Loucy (cell line): Measurements from ENCODE around the gene PITX1.

Experiments
- H2AFZ ChIP-seq: fragments of 200-600 bp; sonication (generic); 2 replicates; pipeline ENCODE4 v1.6.0; 2016; ENCODE audit warnings: antibody characterized with exemption, mild to moderate bottlenecking, low read length, moderate library complexity
- H3F3A ChIP-seq: fragments of 200-600 bp; 2 replicates; pipeline ENCODE4 v1.6.0; 2016; ENCODE audit warnings: antibody characterized with exemption, low read depth, mild to moderate bottlenecking
- H3K27me3 ChIP-seq: fragments of 200-600 bp; sonication (generic); 2 replicates; pipeline ENCODE4 v1.6.1; 2014; ENCODE audit warnings: low read length, mild to moderate bottlenecking; ENCODE audit not compliant: insufficient read depth, poor library complexity, severe bottlenecking
- H3K36me3 ChIP-seq: fragments of 200-600 bp; sonication (generic); 2 replicates; pipeline ENCODE4 v1.6.1; 2016; ENCODE audit warnings: low read length; ENCODE audit not compliant: insufficient read depth
- H3K4me1 ChIP-seq: fragments of 200-600 bp; sonication (generic); 2 replicates; pipeline ENCODE4 v1.5.1; 2014; ENCODE audit warnings: low read length, mild to moderate bottlenecking; ENCODE audit not compliant: insufficient read depth, poor library complexity, severe bottlenecking
- H3K4me2 ChIP-seq: fragments of 200-600 bp; sonication (generic); 2 replicates; pipeline ENCODE4 v1.6.0; 2014; ENCODE audit warnings: antibody characterized with exemption, low read length, low read depth, mild to moderate bottlenecking; ENCODE audit not compliant: poor library complexity, severe bottlenecking
- H3K4me3 ChIP-seq: fragments of 200-600 bp; sonication (generic); 2 replicates; pipeline ENCODE4 v1.5.1; 2014; ENCODE audit warnings: low read length, mild to moderate bottlenecking, mixed read lengths; ENCODE audit not compliant: poor library complexity, severe bottlenecking
- H3K79me2 ChIP-seq: fragments of 200-600 bp; sonication (generic); 2 replicates; pipeline ENCODE4 v1.6.1; 2014; ENCODE audit warnings: low read length; ENCODE audit not compliant: insufficient read depth
- H3K9ac ChIP-seq: fragments of 200-600 bp; sonication (generic); 2 replicates; pipeline ENCODE4 v1.6.0; 2014; ENCODE audit warnings: mild to moderate bottlenecking, low read depth, low read length, moderate library complexity; ENCODE audit not compliant: poor library complexity, severe bottlenecking
- H3K9me2 ChIP-seq: fragments of 200-600 bp; sonication (generic); replicated peaks from 2 replicates; pipeline ENCODE4 v1.6.1; 2016; ENCODE audit warnings: low read depth, low read length, mixed read lengths
- H3K9me3 ChIP-seq: fragments of 200-600 bp; sonication (generic); 2 replicates; pipeline ENCODE4 v1.6.1; 2014; ENCODE audit warnings: mild to moderate bottlenecking, antibody characterized with exemption, low read length, low read depth; ENCODE audit not compliant: insufficient read depth
- H4K20me1 ChIP-seq: fragments of 200-600 bp; sonication (generic); 2 replicates; pipeline ENCODE4 v1.6.0; 2014; ENCODE audit warnings: antibody characterized with exemption, low read length, mild to moderate bottlenecking; ENCODE audit not compliant: insufficient read depth, poor library complexity, severe bottlenecking
- EZH2phosphoT487 ChIP-seq: fragments of 200-600 bp; IDR thresholded peaks from 2 replicates; pipeline ENCODE4 v1.6.1; 2018; ENCODE audit warnings: antibody characterized with exemption, mild to moderate bottlenecking, moderate library complexity, borderline replicate concordance
- TF ChIP-seq, protein P1 (sequence below): fragments of 200-600 bp; sonication (generic); conservative IDR thresholded peaks from 2 replicates; pipeline ENCODE4 v1.5.1; 2014; ENCODE audit warnings: mild to moderate bottlenecking, antibody characterized with exemption, low read length

PITX1 gene

DNA sequence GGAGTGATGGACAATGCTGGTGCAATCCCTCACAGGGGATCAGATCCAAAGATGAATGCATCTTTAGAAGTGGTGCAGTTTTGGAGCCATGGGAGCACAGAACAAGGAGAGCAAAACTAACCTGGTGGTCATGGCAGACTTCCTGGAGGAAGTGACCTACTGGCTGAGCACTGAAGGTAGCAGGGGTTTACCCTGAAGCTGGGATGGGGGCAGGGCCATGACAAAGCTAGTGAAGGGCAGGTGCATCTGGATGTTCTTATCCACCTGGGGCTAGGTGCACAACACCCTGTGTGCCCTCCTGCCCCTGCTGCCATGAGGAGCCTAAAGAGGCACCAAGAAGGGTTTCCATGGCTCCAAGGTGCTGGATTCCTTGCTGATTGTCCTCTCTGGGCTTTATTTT is 11.5 kb upstream of the PITX1 start:
- Histone ChIP-seq H2AFZ (no peak overlapping the region), H3F3A (no peaks in the 10 kb centered on the region), H3K9me3 (no peaks in the 10 kb centered on the region), H3K27me3 (no peaks in the 10 kb centered on the region), H3K4me3 (no peak overlapping the region), H3K9me2 (no peaks in the 10 kb centered on the region), H3K36me3 (no peaks in the 10 kb centered on the region), H3K4me2 (no peak overlapping the region), H3K4me1 (peaks cover 10% of the 10 kb centered on the region), H3K9ac (no peak overlapping the region), H4K20me1 (no peaks in the 10 kb centered on the region), H3K79me2 (no peaks in the 10 kb centered on the region)
- no peak for TF ChIP-seq EZH2phosphoT487
- TF ChIP-seq, protein P1, sequence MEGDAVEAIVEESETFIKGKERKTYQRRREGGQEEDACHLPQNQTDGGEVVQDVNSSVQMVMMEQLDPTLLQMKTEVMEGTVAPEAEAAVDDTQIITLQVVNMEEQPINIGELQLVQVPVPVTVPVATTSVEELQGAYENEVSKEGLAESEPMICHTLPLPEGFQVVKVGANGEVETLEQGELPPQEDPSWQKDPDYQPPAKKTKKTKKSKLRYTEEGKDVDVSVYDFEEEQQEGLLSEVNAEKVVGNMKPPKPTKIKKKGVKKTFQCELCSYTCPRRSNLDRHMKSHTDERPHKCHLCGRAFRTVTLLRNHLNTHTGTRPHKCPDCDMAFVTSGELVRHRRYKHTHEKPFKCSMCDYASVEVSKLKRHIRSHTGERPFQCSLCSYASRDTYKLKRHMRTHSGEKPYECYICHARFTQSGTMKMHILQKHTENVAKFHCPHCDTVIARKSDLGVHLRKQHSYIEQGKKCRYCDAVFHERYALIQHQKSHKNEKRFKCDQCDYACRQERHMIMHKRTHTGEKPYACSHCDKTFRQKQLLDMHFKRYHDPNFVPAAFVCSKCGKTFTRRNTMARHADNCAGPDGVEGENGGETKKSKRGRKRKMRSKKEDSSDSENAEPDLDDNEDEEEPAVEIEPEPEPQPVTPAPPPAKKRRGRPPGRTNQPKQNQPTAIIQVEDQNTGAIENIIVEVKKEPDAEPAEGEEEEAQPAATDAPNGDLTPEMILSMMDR = no peak

DNA sequence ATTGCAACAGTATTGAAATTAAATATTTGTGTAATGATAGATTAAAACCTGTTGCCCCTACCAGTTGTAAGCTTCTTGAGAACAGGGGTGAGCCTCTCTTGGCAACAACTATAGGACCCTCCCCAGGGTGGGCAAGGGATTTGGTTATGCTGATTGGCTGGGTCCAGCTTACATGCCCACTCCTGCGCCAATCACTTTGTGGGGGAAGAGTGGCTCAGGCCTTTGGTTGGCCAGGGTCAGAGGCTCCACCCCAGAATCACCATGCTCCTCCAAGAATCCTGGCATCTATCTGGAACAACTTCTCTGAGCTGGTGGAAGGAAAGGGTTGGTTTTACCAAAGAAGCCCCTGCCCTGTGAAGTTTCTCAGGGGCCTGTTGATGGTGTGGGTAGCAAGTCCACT is 8.6 kb upstream of the PITX1 start:
- H3K4me1 ChIP-seq = peaks cover 10% of the 10 kb centered on the region
- H3K9me2 ChIP-seq = no peaks in the 10 kb centered on the region
- H3K9me3 ChIP-seq = no peaks in the 10 kb centered on the region
- no peak overlapping the region for H2AFZ ChIP-seq
- H3K36me3 ChIP-seq = no peaks in the 10 kb centered on the region
- H3K9ac ChIP-seq = no peak overlapping the region
- H3K79me2 ChIP-seq = no peaks in the 10 kb centered on the region
- no peak overlapping the region for H3K4me2 ChIP-seq
- H3K4me3 ChIP-seq = no peak overlapping the region
- H4K20me1 ChIP-seq = no peaks in the 10 kb centered on the region
- TF ChIP-seq EZH2phosphoT487 = no peak
- TF ChIP-seq, protein P1 = no peak
- H3F3A ChIP-seq = no peaks in the 10 kb centered on the region
- H3K27me3 ChIP-seq = no peaks in the 10 kb centered on the region

DNA sequence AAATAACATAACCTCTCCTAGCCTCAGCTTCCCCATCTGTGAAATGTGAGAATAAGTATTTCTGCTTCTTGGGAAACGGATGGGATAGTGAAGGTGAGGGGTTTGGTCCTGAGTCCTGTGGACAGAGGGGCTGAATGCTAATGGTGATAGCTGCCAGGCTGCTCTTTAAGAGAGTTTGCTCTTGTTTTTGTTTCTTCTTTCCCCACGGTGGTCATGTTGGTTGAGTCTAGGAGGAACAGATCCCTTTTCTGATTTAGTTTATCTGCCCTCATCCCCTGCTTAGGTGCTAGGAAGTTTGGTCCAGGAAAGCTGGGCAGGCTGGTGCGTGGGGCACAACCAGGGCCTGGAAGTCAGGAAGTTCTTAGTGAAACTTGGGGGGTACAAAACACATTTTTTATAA is 7.7 kb upstream of the PITX1 start:
- Histone ChIP-seq H3K36me3 (no peaks in the 10 kb centered on the region), H3K9me2 (no peaks in the 10 kb centered on the region), H3K4me2 (no peak overlapping the region), H2AFZ (no peak overlapping the region), H3K27me3 (no peaks in the 10 kb centered on the region), H3K4me3 (no peak overlapping the region), H3K9me3 (no peaks in the 10 kb centered on the region), H3K79me2 (no peaks in the 10 kb centered on the region), H4K20me1 (no peaks in the 10 kb centered on the region), H3F3A (no peaks in the 10 kb centered on the region), H3K9ac (no peak overlapping the region), H3K4me1 (peaks cover 10% of the 10 kb centered on the region)
- TF ChIP-seq, protein P1 = no peak
- TF ChIP-seq EZH2phosphoT487 = no peak
